ENCODE measurements around the gene PPP4R2.

DNA sequence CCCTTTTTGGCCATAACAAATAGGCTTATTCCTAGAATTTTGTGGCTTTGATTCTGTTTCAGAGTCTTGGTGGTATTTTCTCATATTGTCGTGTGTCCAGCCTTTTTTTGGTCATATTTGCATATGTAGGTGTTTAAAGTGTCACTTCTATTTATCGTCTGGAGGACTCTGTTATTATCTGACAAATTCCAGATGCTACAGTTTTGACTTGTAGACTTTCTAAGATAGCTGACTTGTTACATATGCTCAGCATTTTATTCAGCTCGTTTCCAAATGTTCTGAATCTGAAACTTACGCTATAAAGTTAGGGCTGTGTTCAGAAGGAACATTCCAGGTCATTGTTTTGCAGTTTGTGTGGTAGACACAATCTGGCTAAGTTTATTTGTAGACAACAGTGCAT is 1.9 kb downstream of the PPP4R2 start:
- TF ChIP-seq, protein P1, sequence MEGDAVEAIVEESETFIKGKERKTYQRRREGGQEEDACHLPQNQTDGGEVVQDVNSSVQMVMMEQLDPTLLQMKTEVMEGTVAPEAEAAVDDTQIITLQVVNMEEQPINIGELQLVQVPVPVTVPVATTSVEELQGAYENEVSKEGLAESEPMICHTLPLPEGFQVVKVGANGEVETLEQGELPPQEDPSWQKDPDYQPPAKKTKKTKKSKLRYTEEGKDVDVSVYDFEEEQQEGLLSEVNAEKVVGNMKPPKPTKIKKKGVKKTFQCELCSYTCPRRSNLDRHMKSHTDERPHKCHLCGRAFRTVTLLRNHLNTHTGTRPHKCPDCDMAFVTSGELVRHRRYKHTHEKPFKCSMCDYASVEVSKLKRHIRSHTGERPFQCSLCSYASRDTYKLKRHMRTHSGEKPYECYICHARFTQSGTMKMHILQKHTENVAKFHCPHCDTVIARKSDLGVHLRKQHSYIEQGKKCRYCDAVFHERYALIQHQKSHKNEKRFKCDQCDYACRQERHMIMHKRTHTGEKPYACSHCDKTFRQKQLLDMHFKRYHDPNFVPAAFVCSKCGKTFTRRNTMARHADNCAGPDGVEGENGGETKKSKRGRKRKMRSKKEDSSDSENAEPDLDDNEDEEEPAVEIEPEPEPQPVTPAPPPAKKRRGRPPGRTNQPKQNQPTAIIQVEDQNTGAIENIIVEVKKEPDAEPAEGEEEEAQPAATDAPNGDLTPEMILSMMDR (IDR thresholded peaks at IDR 0.05), result no peak
- no peak for TF ChIP-seq POLR2AphosphoS5 (IDR thresholded peaks at IDR 0.05; ENCODE audit: insufficient read depth in 1 of 2, low read depth in 1 of 2)
- TF ChIP-seq POLR2A (IDR thresholded peaks at IDR 0.05), result no peak
